ENCODE results near the gene EBLN2.

GRCh38 chr3:73107676-73108187 is 46.3 kb downstream of the EBLN2 start:
- TF ChIP-seq CTCF (IDR thresholded peaks at IDR 0.05) (no peak), POLR2A (IDR thresholded peaks at IDR 0.05) (no peak)

Measured in breast epithelium (tissue), 3 donors.